ENCODE results near the gene BRI3BP.

Gene BRI3BP, protein sequence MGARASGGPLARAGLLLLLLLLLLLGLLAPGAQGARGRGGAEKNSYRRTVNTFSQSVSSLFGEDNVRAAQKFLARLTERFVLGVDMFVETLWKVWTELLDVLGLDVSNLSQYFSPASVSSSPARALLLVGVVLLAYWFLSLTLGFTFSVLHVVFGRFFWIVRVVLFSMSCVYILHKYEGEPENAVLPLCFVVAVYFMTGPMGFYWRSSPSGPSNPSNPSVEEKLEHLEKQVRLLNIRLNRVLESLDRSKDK

DNA sequence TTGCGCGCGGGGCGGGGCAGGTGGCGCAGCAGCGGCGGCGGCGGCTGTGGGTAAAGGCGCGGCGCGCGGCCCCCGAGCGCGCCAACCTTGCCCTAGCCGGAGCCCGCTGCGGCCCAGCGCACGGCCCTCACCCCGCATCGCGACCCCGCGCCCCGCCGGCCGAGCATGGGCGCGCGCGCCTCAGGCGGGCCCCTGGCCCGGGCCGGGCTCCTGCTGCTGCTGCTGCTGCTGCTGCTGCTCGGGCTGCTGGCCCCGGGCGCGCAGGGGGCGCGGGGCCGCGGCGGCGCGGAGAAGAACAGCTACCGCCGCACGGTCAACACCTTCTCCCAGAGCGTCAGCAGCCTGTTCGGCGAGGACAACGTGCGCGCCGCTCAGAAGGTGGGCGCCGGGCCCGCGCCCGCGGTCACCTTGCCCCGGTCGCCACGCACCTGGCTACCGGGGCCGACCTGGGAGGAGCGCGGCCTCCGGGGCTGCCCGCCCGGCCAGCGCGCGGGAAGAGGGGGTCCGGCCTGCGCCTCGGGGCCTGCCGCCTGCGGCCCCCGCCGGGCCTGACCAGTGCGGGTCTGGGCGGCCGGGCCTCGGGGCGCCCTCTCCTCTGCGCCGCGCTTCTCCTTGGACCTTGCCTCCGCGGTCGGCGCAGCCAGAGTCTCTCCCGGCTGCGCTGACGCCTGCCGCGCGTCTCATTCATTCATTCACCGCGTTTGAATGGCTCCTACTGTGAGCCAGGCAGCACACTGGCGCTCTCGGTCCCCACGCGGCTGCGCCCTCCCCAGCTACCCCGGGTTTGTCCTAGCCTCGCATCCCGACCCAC is at the start of gene BRI3BP:
TSS of gene BRI3BP (plus strand) at position 20 of the 811 bp plus-strand sequence. CDS start at position 166, 146 bp downstream.
- DNase-seq (ENCODE audit: low read depth in 2 of 2, low spot score in 1 of 2), result no peak

DNA sequence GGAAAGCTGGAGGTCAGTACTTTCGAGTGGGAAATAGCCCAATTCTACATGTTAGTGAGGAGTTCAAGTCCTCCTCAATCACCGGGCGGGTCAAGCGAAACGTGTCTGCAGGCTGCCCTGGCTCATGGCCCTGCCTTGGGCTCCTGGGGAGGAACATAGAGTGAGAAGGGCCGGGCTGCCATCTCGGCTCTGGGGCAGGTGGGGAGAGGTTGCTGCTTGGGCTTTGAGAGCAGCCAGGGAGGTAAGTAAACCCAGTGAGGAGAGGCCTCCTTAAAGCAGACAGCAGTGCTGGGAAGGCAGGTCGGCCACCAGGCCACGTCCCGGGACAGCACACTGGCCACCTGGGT is 47.0 kb upstream of the BRI3BP start:
- no peak for DNase-seq (ENCODE audit: low read depth in 2 of 2, low spot score in 1 of 2)

DNA sequence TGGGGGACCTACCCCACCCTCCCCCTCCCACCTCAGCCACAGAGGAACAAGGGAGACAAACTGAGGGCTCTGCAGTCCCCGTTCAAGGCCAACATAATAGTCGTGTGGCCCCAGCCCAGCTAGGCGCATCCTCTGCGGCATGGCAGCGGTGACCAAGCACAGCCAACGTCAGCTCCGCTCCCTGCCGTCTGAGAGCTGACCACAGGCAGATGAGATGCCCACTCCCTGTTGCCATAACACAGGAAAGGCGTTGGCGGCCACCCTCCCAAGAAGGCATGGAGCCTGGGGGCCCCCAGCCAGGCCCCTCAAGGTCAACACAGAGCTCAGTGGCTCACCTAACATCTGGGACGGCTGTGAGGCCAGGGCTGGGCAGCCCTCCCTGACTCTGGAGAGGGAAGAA is 46.4 kb upstream of the BRI3BP start:
- no peak for DNase-seq (ENCODE audit: low read depth in 2 of 2, low spot score in 1 of 2)

DNA sequence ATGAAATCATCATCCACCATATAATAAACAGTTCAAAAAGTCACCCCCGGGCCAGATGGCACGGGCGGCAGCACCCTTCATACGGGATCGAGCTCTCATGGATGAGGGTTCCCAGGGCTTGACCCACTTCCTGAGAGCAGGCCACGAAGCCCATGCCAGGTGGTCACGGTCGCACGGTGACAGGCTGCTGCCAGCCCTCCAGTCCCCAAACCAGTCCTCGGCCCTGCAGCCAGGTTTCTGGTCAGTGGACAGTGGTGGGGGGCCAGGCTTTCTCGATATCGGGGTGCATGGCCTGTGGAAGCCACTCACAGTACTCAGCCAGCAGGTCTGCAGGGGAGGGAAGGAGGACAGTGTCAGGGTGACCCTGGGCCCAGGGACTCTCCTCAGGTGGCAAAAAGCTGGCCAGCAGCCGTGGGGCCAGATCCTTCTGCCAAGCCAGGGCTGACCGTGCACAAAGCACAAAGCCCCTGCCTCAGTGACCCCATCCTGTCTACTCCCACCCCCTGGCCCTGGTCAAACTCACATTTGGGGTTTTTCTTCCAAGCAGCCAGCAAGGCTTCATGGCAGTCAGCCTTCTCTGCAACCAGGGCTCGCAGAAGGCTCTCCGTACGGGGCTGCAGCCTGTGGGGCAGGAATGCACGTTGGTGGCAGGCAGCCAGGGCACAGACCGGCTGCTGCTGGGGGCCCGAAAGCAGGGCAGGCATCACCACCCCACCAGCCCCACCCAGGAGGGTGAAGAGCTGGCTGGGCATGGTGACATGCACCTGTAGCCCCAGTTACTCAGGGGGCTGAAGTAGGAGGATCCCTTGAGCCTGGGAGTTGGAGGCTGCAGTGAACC is 45.7 kb upstream of the BRI3BP start:
- DNase-seq (ENCODE audit: low read depth in 2 of 2, low spot score in 1 of 2), result no peak

DNA sequence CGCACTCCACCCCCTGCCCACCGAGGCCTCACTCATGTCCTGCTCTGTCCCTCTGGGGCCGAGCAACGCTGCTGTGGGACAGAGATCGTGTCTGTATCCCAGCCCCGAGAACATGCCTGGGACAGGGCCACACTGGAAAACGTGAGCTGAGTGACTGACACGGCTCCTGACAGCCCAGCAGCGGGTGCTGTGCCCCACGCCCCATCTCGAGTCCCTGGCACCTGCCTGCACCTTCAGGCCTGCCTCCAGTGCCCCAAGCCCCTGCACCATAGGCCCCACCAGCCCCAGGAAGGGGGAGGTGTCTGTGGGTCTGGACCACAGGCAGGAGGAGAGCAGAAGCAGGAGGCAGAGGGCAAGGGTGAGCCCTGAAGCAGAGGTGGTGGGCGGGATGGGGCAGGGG is 44.4 kb upstream of the BRI3BP start:
- no peak for DNase-seq (ENCODE audit: low read depth in 2 of 2, low spot score in 1 of 2)

DNA sequence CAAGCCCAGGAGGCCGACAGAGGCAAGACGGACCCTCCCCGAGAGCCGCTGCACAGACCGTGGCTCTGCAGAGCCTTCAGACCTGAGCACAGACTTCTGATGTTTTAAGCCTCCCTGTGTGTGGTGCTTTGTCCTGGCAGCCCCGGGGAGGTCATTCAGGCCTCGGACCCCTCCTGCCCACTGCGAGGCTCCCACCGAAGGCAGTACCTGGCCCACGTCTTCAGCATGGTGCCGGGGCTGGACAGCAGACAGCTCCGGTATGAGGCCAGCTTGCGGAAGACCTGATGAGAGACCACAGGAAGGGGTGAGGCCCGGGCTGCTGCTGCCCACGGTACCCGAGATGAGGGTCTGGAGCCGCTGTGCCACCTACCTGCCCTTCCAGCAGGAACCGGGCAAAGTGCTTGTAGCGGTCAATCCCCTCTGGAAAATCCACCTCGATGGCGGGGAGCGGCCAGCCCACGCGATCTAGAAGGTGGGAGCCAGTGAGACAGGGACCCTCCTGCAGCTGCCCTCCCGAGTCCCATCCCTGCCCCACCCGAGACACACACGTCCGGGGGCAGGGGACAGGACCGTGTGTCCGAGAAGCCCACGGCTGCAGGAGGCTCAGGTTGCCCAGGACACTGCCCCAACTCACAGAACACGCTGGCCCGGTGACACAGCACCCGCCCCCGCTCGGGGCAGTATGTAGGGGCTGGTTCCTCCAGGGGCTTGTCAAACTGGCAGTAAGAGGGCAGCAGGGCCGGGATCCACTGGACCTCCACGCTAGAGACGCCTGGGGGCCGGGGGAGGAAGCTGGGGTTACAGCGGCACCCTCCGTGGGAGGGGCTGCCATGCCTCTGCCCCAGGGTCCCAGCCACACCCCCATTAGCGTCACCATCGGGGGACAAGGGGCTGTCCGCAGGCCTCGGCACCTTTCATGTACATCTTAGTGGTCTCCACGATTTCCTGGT is 43.4 kb upstream of the BRI3BP start:
- DNase-seq (ENCODE audit: low read depth in 2 of 2, low spot score in 1 of 2), result no peak

DNA sequence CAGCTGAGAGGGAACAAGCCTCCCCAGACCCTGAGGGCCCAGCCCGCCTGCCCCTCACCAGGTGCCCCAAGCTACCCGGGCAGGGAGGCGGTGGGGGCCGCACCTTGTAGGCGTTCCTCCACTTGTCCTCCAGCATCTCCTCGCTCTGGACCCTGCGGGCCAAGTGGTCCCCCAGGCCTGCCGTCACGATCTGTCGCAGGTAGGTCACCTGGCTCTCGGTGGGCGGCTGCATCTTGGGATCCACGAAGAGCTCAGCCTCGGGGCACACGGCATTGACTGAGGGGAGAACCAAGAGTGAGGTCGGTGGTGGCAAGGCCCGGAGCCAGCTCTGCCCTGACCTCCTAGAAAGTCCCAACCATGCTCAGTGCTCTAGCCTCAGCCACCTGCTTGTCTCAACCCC is 41.1 kb upstream of the BRI3BP start:
- no peak for DNase-seq (ENCODE audit: low read depth in 2 of 2, low spot score in 1 of 2)

DNA sequence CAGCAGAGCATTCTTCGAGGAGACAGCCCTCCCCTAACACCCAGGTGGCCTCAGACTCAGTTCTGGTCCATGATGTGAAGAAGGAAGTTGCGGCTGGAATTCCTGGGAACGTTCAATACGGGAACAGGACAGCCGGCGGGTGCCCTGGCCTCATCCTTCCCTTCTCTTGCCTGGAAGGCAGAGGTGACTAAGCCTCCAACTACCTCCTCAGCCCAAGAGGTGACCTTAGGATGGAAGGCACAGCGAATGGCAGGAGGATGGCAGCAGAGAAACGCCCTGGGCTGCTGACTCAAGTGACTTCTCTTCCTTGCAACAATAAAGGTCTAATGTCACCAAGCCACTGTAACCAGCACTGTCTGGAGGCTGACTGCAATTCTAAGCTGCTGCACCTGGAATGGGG is 40.6 kb upstream of the BRI3BP start:
- DNase-seq (ENCODE audit: low read depth in 2 of 2, low spot score in 1 of 2), result no peak

DNA sequence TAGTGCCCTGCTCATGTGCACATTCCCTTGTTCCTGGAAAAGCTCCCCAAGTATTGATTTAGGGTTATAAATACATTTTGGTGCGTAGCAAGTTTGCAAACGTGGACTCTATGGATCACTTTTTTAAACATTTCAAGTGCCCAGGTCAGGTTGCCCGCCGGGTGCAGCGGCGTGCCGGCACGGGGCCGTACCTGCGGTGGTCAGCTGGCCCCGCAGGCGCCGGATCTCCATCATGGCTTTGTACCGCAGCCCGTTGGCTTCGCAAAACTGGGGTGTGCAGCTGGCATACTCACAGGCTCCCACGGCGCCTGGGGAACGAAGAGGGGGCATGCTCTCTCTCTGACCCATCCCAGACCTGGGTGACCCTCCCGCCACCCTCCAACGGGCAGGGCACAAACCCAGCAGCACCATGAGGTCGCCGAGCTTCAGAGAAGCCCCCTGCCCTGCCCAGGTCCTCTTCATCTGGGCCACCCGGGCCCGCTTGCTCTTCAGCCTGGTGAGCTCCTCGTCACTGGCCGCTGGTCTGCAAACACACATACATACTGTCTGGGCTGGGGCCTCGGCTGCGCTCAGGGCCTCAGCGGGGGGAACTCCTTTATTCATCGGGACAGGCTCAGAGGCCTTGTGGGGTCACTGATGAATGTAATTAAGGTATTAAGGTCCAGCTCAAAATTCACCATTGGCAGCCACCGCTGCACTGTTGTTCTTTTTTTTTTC is 39.6 kb upstream of the BRI3BP start:
- no peak for DNase-seq (ENCODE audit: low read depth in 2 of 2, low spot score in 1 of 2)

DNA sequence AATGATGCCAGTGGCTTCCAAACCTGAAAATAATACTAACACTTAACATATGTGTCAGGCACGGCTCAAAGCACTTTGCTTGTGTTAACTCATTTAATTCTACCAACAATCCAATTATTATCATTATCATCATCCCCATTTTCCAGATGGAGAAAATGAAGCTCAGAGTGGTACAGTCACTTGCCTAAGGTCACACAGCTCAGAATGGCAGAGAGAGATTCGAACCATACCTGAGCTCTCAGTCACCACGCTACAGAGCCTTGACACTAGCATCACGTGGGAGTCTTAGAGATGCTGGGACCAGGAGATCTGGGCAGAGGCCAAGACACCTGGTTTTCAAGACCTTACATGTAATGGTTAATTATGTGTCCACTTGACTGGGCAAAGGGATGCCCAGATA is 38.7 kb upstream of the BRI3BP start:
- DNase-seq (ENCODE audit: low read depth in 2 of 2, low spot score in 1 of 2), result no peak

DNA sequence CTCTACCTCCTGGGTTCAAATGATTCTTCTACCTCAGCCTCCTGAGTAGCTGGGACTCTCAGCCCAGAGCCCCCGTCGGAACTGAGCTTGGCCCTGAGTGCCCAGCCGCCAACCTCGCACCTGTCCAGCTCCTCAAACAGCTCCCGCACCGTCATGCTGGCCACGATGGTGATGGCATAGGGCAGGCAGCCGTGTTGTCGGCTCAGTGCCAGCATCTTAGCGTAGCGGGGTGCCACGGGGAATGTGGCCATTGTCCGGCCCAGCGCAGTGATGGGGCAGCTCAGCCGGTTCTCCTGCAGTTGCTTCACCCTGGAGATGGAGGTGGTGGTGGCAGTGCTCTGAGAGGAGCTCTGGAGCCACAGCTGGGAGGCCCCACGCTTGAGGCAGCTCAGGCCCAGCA is 36.9 kb upstream of the BRI3BP start:
- DNase-seq (ENCODE audit: low read depth in 2 of 2, low spot score in 1 of 2), result no peak

DNA sequence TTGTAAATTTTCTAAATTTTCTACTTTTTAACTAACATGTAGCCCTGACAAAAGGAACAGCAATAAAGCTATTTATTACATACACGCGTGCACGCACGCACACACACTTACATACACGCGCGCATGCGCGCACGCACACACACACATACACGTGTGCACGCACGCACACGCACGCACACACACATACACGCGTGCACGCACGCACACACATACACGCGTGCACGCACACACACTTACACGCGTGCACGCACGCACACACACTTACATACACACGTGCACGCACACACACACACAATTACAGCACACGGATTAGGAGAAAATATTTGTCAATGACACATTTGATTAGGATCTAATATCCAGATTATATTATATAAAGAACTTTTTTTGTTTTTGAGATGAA is 32.4 kb upstream of the BRI3BP start:
- no peak for DNase-seq (ENCODE audit: low read depth in 2 of 2, low spot score in 1 of 2)

DNA sequence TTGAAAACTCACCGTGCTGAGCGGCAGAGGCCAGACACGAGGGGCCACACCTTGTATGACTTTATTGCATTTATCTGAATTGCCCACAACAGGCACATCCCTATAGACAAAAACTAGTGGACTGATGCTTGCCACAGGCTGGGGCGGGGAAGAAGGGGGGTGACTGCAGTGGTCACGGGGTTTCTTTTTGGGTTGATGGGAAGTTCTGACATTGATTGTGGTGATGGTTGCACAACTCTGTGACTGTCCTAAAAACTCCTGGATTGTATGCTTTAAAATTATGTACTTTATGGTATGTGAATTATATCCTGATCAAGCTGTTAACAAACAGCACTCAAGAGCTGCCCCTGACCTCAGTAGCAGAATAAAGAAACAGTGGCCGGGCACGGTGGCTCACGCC is 30.2 kb upstream of the BRI3BP start:
- no peak for DNase-seq (ENCODE audit: low read depth in 2 of 2, low spot score in 1 of 2)

DNA sequence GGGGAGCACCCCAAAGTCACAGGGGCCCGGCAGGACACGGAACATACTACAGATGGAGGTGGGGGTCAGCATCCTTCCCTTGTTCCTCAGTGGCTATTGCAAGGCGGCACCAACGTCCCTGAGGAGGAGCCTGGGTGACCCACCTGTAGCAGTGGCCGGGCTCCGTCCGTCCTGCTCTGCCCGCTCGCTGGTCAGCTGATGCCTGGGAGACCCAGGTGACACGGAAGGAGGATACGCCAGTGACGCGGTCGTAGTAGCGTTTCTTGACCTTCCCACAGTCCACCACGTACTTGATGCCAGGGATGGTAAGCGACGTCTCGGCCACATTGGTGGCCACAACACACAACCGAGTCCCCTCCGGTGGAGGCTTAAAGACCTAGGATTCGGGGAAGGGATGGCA is 29.2 kb upstream of the BRI3BP start:
- DNase-seq (ENCODE audit: low read depth in 2 of 2, low spot score in 1 of 2), result no peak

DNA sequence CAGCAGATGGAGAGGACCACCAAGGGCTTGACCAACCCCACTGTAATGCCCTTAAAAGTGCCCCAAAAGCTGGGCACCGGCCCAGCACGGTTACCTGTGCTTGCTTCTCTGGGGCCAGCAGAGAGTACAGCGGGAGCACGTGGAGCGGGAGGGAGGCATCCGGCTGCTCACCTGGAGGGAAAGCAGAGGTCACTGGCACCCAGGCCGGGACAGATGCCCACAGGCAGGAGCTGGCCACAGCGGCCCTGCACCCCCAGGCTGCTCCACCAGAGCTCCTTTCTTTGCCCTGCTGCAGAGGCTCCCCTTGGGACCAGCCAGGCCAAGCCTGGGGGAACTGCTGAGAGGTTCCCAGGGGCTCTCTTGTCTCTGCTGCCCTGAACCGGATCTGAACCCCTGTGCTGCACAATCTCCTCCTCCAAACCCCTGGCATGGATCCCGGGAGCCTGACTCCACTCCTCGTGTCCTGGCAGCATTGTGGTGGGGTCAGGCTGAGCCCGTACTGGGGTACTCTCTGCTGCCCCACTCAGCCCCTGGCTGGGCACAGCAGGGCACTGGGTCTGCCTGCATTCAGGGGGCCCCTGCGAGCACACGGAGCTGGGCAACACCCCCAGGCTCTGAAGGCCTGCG is 28.5 kb upstream of the BRI3BP start:
- no peak for DNase-seq (ENCODE audit: low read depth in 2 of 2, low spot score in 1 of 2)

DNA sequence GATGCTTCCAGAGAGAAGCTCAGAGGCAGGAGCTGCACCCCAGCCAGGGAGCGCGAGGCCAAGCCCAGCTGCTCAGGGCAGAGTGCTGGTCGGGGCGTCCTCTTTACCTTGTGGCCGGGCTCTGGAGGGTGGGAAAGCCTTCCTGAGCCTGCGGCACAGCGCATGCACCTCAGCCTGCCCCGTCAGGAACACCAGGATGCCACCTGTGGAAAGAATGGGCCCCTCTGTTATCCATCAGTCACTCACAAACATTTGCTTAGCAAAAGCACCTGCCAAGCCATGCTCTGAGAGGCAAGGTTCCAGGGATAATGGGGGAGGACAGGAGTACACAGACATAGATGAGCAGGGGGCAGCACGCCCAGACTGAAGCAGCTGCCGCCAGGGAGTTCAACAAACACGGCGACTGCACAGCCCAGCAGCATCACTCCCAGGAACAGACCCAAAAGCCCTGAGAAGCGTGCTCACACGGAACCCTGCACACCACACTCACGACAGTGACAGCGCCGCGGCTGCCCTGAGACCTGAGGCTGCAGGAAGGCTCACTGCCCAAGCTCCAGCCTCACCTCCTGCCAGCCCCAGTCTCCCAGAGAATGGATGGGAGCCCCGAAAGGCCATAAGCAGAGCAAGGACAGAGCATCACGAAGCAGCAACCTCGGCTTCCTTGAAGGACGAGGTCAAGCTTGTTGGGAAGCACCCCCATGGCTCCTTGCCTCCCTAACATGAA is 26.3 kb upstream of the BRI3BP start:
- no peak for DNase-seq (ENCODE audit: low read depth in 2 of 2, low spot score in 1 of 2)

DNA sequence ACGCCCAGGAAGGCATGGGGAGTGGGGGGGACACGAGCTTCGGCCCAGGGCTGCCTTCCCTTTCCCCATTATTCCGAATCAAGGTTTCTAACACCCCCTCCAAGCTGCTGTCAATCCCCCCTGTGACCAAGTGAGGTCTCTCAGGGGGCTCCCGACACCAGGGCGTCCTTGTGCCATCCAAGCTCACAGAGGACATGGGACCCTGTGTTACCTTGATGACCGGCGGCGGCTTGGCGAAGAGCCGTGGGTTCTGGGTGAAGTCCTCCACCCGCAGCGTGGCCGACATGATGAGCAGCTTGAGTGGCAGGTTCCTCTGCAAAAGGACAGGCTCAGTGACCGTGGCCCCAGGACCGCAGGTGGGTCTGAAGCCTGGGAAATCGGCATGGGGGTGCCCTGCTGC is 24.8 kb upstream of the BRI3BP start:
- DNase-seq (ENCODE audit: low read depth in 2 of 2, low spot score in 1 of 2), result no peak

DNA sequence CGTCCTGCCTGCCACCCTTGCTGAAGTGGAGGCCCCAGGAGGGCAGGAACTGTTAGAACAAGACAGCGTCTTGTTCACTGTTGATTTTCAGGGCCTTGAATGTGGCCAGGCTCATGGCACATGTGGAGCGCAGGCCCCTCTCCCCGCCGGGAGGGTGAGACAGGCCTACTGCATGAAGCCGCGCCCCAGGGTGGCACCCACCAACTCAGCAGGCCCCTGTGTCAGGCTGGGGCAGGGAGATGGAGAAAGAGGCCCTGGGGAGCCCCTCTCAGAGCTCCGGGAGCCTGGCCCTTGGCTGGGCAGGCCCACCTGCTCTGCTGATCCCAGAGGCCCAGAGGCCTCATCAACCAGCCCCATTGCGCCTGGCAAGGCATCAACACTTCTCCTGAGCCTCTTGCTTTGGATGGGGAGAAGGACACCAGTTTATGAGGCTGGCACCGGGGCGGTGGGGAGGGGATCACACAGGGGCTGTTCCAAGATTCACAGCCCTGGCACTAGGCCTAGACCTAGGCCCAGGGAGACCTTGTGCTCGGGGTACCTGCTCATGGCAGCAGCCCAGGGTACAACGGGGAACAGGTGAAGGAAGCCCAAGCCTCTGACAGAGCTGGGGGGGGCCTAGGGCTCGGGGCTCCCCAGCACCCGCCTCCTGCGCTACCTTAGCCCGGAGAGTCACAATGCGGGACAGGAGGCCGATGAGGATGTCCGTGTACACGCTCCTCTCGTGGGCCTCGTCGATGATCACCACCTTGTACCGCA is 22.6 kb upstream of the BRI3BP start:
- no peak for DNase-seq (ENCODE audit: low read depth in 2 of 2, low spot score in 1 of 2)
